BE2C (cell line): ENCODE data around the gene TLR2.
A peak's percentile ranks its signal among the peaks of the same experiment; 100 is the strongest.

Experiments
- DNase-seq: peaks from one replicate; pipeline ENCODE4 v3.0.0-alpha.2; 2020
- H3K27me3 ChIP-seq: fragments of 250-450 bp; sonication (Bioruptor Pico); 2 replicates; pipeline ENCODE4 v1.5.1; 2020; ENCODE audit warnings: mild to moderate bottlenecking
- H3K36me3 ChIP-seq: fragments of 250-450 bp; sonication (Bioruptor Pico); 2 replicates; pipeline ENCODE4 v1.5.1; 2020; ENCODE audit warnings: mild to moderate bottlenecking
- H3K4me1 ChIP-seq: fragments of 250-450 bp; sonication (Bioruptor Pico); 2 replicates; pipeline ENCODE4 v1.5.1; 2020
- H3K4me3 ChIP-seq: 2 replicates; pipeline ENCODE4 v1.5.1; 2011; ENCODE audit warnings: low read depth, low read length
- H3K9me3 ChIP-seq: fragments of 250-450 bp; sonication (Bioruptor Pico); 2 replicates; pipeline ENCODE4 v1.5.1; 2020
- CTCF ChIP-seq: IDR thresholded peaks from 2 replicates; pipeline ENCODE4 v1.5.1; 2012; ENCODE audit warnings: mild to moderate bottlenecking, low read depth, low read length

TLR2 gene

GRCh38 chr4:153729895-153730294, 45.8 kb downstream of the TLR2 start:
- no peak for DNase-seq
- Histone ChIP-seq H3K4me1 (peaks cover 5% of the 10 kb centered on the region), H3K36me3 (no peaks in the 10 kb centered on the region), H3K4me3 (no peak overlapping the region), H3K27me3 (no peaks in the 10 kb centered on the region), H3K9me3 (no peaks in the 10 kb centered on the region)
- TF ChIP-seq CTCF = no peak

- TF ChIP-seq CTCF = no peak
- no peaks in the 10 kb centered on the region for H3K36me3 ChIP-seq
- no peak overlapping the region for H3K4me3 ChIP-seq
- H3K4me1 ChIP-seq = peaks cover 8% of the 10 kb centered on the region
- DNase-seq = peak; percentile 61
- H3K27me3 ChIP-seq = no peaks in the 10 kb centered on the region
- no peaks in the 10 kb centered on the region for H3K9me3 ChIP-seq
Measured at GRCh38 chr4:153731239-153731638, 47.2 kb downstream of the TLR2 start.

GRCh38 chr4:153733751-153734448, 49.8 kb downstream of the TLR2 start:
- Histone ChIP-seq H3K36me3 (no peaks in the 10 kb centered on the region), H3K4me3 (no peak overlapping the region), H3K27me3 (no peaks in the 10 kb centered on the region), H3K4me1 (peaks cover 8% of the 10 kb centered on the region), H3K9me3 (no peaks in the 10 kb centered on the region)
- no peak for DNase-seq
- no peak for TF ChIP-seq CTCF

GRCh38 chr4:153735906-153736461, 51.9 kb downstream of the TLR2 start:
- no peak for DNase-seq
- H3K9me3 ChIP-seq = no peaks in the 10 kb centered on the region
- H3K27me3 ChIP-seq = no peaks in the 10 kb centered on the region
- H3K4me3 ChIP-seq = no peak overlapping the region
- no peaks in the 10 kb centered on the region for H3K36me3 ChIP-seq
- TF ChIP-seq CTCF = no peak
- peaks cover 8% of the 10 kb centered on the region for H3K4me1 ChIP-seq

GRCh38 chr4:153741541-153741940, 57.5 kb downstream of the TLR2 start:
- Histone ChIP-seq H3K27me3 (no peaks in the 10 kb centered on the region), H3K9me3 (no peaks in the 10 kb centered on the region), H3K4me1 (no peaks in the 10 kb centered on the region), H3K36me3 (no peaks in the 10 kb centered on the region), H3K4me3 (no peak overlapping the region)
- no peak for DNase-seq
- no peak for TF ChIP-seq CTCF

GRCh38 chr4:153745651-153746050, 61.6 kb downstream of the TLR2 start:
- DNase-seq = no peak
- TF ChIP-seq CTCF = no peak
- Histone ChIP-seq H3K9me3 (no peaks in the 10 kb centered on the region), H3K4me1 (peaks cover 15% of the 10 kb centered on the region), H3K4me3 (no peak overlapping the region), H3K27me3 (no peaks in the 10 kb centered on the region), H3K36me3 (no peaks in the 10 kb centered on the region)
